Neutrophil (primary cell): ENCODE data around the gene ADAMTS2.

ENCODE experiments used
- H3K27ac ChIP-seq: fragments of 200-600 bp; sonication (generic); 2 replicates; pipeline ENCODE4 v1.5.1; 2016; ENCODE audit warnings: mild to moderate bottlenecking, moderate library complexity
- H3K27me3 ChIP-seq: fragments of 200-600 bp; sonication (generic); 2 replicates; pipeline ENCODE4 v1.6.0; 2016; ENCODE audit warnings: mild to moderate bottlenecking
- H3K36me3 ChIP-seq: fragments of 200-600 bp; sonication (generic); 2 replicates; pipeline ENCODE4 v1.5.1; 2017
- H3K4me1 ChIP-seq, 2 experiments: fragments of 200-600 bp in 1 of 2; sonication (generic) in 1 of 2; 1 replicate in 1 of 2; 2 replicates in 1 of 2; pipeline versions ENCODE4 v1.5.1 to v1.6.1; 2013 to 2016; ENCODE audit warnings: low read depth in 1 of 2, low read length in 1 of 2, mild to moderate bottlenecking in 1 of 2, moderate library complexity in 1 of 2; ENCODE audit not compliant: control insufficient read depth in 1 of 2, insufficient read depth in 1 of 2
- H3K4me3 ChIP-seq, 2 experiments: fragments of 200-600 bp in 1 of 2; sonication (generic) in 1 of 2; 1 replicate in 1 of 2; 2 replicates in 1 of 2; pipeline ENCODE4 v1.5.1; 2013 to 2016; ENCODE audit warnings: low read depth in 1 of 2, low read length in 1 of 2, mild to moderate bottlenecking in 1 of 2, moderate library complexity in 1 of 2
- H3K9me3 ChIP-seq: fragments of 200-600 bp; sonication (generic); 2 replicates; pipeline ENCODE4 v1.5.1; 2016
- TF ChIP-seq, protein P1 (sequence below): fragments of 200-600 bp; sonication (generic); IDR thresholded peaks from 2 replicates; pipeline ENCODE4 v1.5.1; 2016; ENCODE audit warnings: antibody characterized with exemption

Gene ADAMTS2

DNA sequence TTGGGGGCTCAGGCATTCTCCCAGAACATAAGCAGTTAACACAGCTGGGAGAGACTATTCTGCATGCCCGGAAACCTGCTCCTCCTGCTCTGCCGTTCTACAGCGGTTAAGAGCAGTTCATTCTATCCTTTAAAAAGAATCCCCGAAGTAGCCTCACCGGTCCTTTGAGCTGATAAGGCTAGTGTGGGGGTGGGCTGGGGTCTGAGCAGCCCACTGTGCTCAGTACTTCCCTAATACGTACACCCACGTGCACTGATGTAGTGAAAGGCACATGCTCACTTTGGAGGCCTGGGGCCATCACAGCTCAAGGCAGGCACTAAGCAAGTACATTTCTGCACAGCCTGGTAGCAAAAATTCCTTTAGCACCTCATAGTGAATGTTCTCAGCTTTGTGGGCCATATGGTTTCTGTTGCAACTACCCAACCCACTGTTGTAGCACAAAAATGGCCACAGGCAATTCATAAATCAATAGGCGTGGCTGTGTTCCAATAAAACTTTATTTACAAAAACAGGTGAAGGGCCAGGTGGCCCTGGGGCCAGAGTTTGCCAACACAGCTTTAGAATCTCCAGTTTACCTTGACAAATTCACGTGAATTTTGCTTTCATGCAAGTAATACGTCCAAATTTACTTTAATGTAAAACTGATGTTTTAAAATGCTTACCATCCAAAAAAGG is 148.7 kb downstream of the ADAMTS2 start:
- TF ChIP-seq, protein P1, sequence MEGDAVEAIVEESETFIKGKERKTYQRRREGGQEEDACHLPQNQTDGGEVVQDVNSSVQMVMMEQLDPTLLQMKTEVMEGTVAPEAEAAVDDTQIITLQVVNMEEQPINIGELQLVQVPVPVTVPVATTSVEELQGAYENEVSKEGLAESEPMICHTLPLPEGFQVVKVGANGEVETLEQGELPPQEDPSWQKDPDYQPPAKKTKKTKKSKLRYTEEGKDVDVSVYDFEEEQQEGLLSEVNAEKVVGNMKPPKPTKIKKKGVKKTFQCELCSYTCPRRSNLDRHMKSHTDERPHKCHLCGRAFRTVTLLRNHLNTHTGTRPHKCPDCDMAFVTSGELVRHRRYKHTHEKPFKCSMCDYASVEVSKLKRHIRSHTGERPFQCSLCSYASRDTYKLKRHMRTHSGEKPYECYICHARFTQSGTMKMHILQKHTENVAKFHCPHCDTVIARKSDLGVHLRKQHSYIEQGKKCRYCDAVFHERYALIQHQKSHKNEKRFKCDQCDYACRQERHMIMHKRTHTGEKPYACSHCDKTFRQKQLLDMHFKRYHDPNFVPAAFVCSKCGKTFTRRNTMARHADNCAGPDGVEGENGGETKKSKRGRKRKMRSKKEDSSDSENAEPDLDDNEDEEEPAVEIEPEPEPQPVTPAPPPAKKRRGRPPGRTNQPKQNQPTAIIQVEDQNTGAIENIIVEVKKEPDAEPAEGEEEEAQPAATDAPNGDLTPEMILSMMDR: no peak
- Histone ChIP-seq H3K27ac (no peak overlapping the region), H3K4me3 (no peak overlapping the region), H3K9me3 (no peaks in the 10 kb centered on the region), H3K27me3 (no peaks in the 10 kb centered on the region), H3K36me3 (no peaks in the 10 kb centered on the region), H3K4me1 (no peaks in the 10 kb centered on the region)

DNA sequence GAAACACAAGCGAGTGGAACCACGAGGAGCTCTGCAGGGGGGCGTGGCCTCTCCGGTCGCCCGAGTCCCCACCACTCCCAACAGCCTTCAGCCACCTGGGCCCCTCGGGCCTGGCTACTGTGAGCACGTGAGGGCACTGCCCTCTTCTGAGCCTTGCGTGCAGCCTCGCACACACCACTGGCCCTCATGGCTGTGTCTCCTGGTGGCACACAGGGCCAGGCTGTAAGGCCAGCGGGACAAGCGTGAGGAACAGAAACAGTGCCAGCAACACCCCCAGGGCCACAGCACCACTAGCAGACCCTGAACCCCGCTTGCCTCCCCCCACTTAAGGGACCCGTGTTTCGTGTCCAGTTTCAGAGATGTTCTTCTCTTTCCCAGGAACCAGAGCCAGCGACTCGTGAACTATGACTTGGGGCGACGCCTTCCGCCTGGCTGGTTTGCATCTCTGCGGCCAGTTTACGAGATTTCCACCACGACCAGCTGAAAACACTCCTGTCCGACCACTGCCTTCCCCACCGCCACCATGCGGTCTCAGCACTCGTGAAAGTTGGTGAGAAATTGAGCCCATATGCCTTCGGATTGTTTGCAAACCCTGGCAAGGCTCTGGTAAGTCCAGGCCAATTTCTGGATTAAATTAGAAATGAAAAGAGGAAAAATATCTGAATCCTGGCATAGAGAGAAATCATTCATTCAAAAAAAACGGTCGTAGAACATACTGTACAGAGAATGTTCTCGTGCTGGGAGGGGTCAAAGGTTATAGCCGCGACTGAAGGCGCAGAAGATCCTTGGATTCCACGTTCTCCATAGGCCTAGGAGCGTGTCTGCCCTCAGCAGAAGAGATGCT is 149.5 kb downstream of the ADAMTS2 start:
- H3K36me3 ChIP-seq: no peaks in the 10 kb centered on the region
- H3K4me1 ChIP-seq: no peaks in the 10 kb centered on the region
- no peaks in the 10 kb centered on the region for H3K9me3 ChIP-seq
- H3K4me3 ChIP-seq: no peak overlapping the region
- H3K27ac ChIP-seq: no peak overlapping the region
- TF ChIP-seq, protein P1: no peak
- H3K27me3 ChIP-seq: no peaks in the 10 kb centered on the region

DNA sequence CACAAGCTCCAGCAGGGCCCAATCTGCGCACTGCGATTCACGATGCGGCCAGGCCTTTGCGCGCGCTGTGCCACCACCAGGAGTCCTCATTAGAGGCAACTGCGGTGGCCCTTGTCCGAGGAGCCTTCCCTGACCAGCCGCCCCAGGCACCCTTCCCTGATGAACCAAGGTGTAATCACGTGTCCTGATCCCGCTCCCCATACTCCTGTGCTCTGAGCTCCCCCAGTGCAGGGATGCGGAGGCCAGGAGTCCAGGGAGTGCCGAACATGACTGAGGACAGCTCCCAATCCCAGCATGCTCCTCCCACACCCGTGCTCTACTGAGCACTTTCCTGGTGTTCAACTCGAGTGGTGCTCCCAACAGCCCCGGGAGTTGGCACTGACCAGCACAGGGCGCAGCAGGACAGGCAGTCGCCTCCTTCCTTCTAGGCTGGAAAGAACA is 150.3 kb downstream of the ADAMTS2 start:
- no peaks in the 10 kb centered on the region for H3K9me3 ChIP-seq
- no peaks in the 10 kb centered on the region for H3K36me3 ChIP-seq
- H3K4me3 ChIP-seq: no peak overlapping the region
- H3K4me1 ChIP-seq: no peaks in the 10 kb centered on the region
- no peaks in the 10 kb centered on the region for H3K27me3 ChIP-seq
- TF ChIP-seq, protein P1: no peak
- H3K27ac ChIP-seq: no peak overlapping the region

DNA sequence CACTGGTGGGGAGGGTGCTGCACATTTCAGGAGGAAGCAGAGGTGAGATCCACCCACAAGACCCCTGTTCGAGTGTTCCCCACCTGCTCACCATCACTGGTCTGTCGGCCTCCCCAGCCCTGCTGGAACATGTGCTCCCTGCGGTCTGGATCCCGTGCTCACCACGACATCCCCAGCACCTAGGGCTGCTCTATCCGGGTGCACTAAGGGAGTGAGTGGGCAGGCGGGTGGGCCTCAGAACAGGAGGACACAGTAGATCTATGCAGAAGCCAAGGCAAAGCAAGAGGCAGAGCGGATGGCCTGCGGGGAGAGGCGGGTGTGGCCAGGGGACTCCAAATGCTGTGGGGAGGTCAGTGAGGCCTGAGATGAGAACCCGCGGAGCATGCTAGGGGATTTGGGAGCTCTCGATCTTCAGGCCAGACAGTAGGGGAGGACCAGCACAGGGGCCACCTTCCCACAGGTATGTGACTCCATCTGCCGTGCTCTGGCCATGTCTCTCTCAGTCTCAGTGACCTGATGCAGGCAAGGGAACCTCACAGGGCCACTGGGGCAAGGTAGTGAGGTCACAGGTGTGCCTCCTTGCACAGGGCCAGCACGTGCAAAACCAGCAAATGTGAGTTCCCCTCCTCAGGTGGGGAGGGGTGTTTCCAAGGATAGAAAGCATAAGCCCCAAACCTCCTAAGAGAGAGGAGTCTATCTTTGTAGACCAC is 150.9 kb downstream of the ADAMTS2 start:
- Histone ChIP-seq H3K9me3 (no peaks in the 10 kb centered on the region), H3K27ac (no peak overlapping the region), H3K27me3 (no peaks in the 10 kb centered on the region), H3K4me3 (no peak overlapping the region), H3K36me3 (no peaks in the 10 kb centered on the region), H3K4me1 (no peaks in the 10 kb centered on the region)
- TF ChIP-seq, protein P1: no peak

DNA sequence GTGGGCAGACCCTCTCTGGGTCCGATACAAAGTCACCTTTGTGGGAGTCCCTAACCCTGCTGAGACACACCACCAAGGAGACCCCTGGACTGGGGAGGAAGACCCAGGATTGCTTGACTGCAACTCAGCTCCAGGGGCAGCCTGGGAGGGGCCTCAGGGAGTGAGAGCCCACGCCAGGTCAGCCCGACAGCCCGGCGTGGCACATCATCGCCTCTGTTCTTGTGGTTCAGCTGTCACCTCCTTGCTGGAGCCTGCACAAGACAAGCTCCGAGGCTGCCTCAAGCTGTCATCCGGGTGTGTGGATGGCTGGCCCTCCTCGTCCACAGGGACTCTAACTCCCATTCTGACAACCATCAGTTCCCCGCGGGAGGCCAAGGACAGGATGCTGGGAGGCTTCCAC is 151.5 kb downstream of the ADAMTS2 start:
- H3K4me3 ChIP-seq: no peak overlapping the region
- no peak overlapping the region for H3K27ac ChIP-seq
- H3K4me1 ChIP-seq: no peaks in the 10 kb centered on the region
- H3K27me3 ChIP-seq: no peaks in the 10 kb centered on the region
- no peaks in the 10 kb centered on the region for H3K36me3 ChIP-seq
- H3K9me3 ChIP-seq: no peaks in the 10 kb centered on the region
- TF ChIP-seq, protein P1: no peak
